GM18858 (cell line): Measurements from ENCODE around the gene CFAP298.
"Not testable (repeated sequence)": the region's sequence is repeated elsewhere in the genome, so short reads cannot be mapped to it uniquely, and the experiment has no call there.

ENCODE experiments used
- ATAC-seq: cut with Tn5 transposase; IDR thresholded peaks from one replicate; pipeline ENCODE4 v1.9.1; 2021; ENCODE audit not compliant: unreplicated experiment

The CFAP298 gene

DNA sequence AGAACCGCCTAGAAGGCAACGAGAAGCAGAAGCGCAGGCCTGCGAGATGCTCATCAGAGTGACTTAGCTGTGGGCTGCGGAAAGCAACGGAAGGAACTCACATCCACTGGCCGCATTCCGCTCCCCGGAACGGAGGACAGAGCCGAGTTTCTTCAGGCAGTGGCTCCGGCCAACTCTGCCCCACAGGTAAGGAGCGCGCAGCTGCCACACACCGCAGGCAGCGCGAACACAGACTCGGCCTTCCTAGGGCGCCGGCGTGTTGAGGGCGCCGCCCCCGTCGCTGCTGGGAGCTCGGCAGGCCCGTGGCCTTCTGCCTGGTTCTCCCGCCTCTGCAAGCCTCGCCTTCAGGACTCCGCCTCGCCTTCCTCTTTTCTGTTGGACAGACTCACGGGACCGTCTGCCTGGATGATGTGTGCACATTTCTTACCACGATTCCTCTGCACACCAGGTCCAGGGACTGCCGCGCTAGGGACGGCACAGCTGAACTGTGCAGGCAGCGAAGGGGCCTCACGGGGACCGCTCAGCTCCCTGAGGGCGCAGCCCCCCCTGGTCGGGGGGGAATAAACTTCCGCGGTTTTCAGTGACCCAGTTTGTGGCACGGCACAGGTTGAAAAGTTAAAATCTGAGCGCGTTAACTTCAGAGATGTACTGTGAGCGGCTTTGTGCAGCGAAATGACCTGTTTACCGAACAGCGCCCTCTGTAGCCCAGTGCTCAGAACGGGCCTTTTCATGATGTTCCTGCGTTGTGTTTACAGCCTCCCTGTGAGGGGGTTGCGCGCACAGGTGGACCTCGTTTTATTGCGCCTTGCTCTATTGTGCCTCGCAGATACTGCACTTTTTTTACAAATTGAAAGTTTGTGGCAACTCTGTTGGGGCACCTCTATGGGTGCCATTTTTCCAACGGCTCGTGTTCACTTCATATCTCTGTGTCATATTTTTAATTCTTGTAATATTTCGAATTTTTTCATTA lies 42.6 kb downstream of the CFAP298 start:
- no peak for ATAC-seq

DNA sequence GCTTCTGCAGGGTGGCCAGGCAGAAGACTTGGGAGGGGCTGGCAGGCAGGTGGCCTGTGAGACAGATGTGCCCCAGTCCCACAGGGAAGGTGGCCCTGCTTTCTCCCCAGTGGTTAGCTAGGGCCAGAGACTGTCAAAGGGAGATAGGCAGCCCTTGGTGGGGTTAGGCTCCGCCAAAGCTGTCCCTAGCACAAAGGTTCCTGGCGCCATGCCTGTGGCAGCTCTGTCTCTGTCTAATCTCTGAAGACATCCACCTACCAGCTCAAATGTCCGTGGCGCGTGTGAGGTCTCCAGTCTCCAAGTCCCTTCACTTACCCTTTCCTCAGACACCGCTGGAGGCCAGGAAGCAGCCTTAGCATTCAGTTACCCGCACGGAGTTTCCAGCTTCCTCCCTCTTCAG lies 44.6 kb downstream of the CFAP298 start:
- no peak for ATAC-seq

- ATAC-seq: no peak
These were observed 45.3 kb downstream of the CFAP298 start for GRCh38 chr21:32566741-32567389.

DNA sequence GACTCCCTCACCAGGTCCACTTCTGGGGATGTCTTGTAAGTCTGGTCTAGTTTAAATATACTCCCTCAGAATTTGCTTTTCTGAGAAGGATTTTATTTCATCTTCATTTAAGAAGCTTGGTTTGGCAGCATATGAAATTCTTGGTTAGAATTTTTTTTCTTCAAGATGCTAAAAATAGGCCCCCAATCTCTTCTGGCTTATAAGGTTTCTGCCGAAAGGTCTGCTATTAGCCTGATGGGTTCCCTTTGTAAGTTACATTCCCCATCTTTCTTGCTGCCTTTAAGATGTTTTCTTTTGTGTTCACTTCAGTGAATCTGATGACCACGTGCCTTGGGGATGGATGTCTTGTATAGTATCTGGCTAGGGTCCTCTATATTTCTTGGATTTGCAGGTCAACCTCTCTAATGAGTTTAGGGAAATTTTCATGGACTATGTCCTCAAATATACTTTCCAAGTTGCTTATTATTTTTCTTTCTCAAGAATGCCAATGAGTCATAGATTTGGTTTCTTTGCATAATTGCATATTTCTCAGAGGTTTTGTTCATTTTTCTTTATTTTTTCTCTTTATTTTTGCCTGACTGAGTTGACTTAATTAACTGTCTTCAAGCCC lies 46.2 kb downstream of the CFAP298 start:
- no peak for ATAC-seq

GRCh38 chr21:32562915-32563314 lies 49.3 kb downstream of the CFAP298 start:
- ATAC-seq: no peak

GRCh38 chr21:32562426-32562825 lies 49.8 kb downstream of the CFAP298 start:
- no peak for ATAC-seq

GRCh38 chr21:32561476-32561875 lies 50.7 kb downstream of the CFAP298 start:
- not testable (repeated sequence) for ATAC-seq

- ATAC-seq: no peak
These were observed 51.3 kb downstream of the CFAP298 start for GRCh38 chr21:32560896-32561295.

DNA sequence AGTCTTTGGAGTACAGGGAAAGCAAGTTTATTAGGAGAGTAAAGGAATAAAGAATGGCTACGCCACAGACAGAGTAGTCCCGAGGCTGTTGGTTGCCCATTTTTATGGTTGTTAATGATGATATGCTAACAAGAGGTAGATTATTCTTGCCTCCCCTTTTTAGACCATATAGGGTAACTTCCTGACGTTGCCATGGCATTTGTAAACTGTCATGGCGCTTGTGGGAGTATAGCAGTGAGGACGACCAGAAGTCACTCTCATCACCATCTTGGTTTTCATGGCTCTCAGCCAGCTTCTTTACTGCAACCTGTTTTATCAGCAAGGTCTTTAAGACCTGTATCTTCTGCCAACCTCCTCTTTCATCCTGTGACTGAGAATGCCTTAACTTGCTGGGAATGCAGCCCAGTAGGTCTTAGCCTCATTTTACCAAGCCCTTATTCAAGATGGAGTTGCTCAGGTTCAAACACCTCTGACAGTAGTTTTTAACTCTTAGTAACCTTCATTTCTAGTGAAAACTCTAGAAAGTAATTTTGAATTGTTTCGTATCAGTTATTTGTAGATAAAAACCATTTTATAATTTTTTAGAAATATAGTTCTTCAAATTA lies 53.1 kb downstream of the CFAP298 start:
- no peak for ATAC-seq

GRCh38 chr21:32558106-32558505 lies 54.1 kb downstream of the CFAP298 start:
- no peak for ATAC-seq

- no peak for ATAC-seq
These were observed 57.1 kb downstream of the CFAP298 start for GRCh38 chr21:32554832-32555638.

GRCh38 chr21:32549886-32550285 lies 62.3 kb downstream of the CFAP298 start:
- ATAC-seq: no peak

GRCh38 chr21:32549440-32549839 lies 62.7 kb downstream of the CFAP298 start:
- no peak for ATAC-seq
